HG03139 (cell line): ENCODE results near the gene RAB5A.
"Not testable (repeated sequence)": the region's sequence is repeated elsewhere in the genome, so short reads cannot be mapped to it uniquely, and the experiment has no call there.

Experiments used
- ATAC-seq: cut with Tn5 transposase; IDR thresholded peaks from one replicate; pipeline ENCODE4 v1.9.1; 2021; ENCODE audit not compliant: unreplicated experiment

RAB5A gene

DNA sequence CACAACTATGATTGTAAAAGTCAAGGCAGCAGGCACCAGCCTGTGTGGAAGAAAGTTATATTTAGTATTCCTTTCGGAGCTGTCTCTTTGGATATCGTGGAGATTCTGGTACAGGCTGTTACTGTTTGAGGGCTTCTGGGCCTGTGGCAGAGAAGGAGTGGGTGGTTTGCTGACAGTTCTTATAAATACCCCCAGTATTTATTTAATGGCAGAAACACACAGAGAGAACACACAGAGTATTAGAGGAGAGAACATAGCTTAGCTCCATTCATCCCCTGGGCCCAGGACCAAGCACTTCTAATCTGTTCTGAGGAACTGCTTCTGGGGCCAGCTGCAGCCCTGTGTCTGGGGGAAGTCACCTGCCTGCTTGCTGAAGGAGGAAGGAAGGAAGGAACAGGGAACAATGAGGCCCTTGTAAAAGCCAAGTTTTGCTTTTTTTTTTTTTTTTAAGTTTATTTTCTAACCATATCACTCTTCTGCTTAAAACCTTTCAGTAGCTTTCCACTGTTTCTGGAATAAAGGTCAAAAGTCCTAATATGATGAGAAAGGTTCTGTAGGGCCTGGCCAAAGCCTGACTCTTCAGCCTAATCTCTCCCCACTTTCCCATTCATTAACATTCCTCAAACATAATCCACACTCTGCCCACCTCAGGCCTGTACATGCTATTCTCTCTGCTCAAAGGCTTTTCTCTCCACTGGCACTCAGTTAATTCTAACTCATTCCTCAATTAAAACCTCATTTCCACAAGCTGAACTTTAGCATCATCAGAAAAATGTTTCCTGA is 76.9 kb downstream of the RAB5A start:
- no peak for ATAC-seq

DNA sequence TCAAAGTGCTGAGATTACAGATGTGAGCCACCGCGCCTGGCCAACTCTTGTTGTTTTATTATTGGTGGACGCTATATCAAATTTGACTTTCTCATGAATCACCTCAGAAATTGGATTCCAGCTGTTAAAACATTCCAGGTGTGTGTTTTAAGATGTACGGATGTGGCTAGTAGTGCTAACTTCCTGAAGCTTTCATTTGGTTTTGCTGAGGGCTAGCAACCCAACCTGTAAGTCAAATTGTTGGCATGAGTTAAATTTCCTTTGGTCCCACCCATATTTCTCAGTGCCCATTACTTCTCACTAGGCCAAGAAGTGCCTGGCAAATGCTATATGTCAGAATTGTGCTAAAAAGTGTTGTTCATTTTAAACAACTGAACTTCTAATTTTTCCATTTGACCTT is 80.2 kb downstream of the RAB5A start:
- ATAC-seq = no peak

DNA sequence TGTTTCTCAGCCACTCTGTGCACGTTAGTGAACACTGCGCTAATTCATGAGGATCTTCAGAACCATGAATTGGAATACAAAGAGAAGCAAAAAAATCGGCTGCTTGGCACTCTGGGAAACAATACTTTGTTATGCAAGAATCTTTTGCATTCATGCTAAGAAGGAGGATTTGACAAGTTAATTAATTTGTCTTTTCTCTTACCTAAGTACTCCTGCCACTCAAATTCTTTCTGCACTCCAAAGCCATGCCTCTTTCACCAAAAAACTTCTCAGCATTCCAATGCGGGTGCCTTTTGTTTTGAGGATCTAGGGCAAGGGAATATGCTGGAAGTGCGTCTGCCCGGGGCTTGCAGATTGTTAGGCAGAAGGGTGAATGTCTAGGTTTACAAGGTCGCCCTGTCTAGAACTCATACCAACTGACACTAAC is 82.0 kb downstream of the RAB5A start:
- no peak for ATAC-seq

DNA sequence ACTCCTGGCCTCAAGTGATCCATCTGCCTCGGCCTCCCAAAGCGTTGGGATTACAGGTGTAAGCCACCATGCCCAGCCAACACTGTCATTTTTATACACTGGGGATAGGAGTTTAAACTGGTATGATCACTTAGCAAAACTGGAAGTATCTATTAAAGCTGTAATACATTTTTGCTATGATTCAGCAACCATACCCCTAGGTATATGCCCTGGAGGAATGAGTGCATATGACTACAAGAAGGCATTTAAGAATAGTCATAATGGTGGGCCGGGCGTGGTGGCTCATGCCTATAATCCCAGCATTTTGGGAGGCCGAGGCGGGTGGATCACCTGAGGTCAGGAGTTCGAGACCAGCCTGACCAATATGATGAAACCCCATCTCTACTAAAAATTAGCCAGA is 85.0 kb downstream of the RAB5A start:
- not testable (repeated sequence) for ATAC-seq
